Measurements from ENCODE around the gene ATP5F1C. TPM values are rescaled to one million over a fixed set of nuclear protein-coding genes. Genes with fewer than 3 reads are reported as not detected.
A peak's percentile ranks its signal among the peaks of the same experiment; 100 is the strongest.

The ATP5F1C gene
- total and polyA plus RNA-seq, 4 donors = 133 to 262 (median 205) TPM

- Histone ChIP-seq H3K4me1 (ENCODE audit: control insufficient read depth in 4 of 4, insufficient read depth in 4 of 4, low read length in 3 of 4) (peaks cover 14 to 35% (median 22%) of the 10 kb centered on the region in 4 donors), H3K9ac (ENCODE audit: low read depth in 1 of 2, low read length in 2 of 2) (peak overlapping the region; percentile 89 to 92), H3K9me3 (ENCODE audit: control insufficient read depth in 4 of 4, low read length in 3 of 4) (no peaks in the 10 kb centered on the region), H3K4me3 (ENCODE audit: low read depth in 1 of 3, low read length in 3 of 3) (peak overlapping the region; percentile 78 to 99 (median 96)), H3K27me3 (ENCODE audit: control insufficient read depth in 4 of 4, insufficient read depth in 4 of 4, low read length in 3 of 4) (no peaks in the 10 kb centered on the region), H3K36me3 (ENCODE audit: control insufficient read depth in 4 of 4, insufficient read depth in 3 of 4, low read depth in 1 of 4, low read length in 3 of 4) (peaks cover 0 to 2% (median 1%) of the 10 kb centered on the region in 4 donors), H3K27ac (ENCODE audit: low read depth in 1 of 2, low read length in 2 of 2) (peak overlapping the region in 1 of 2 donors; percentile 44)
- WGBS = 3% methylated on average over 26 of the region's 26 CpGs
- DNase-seq (ENCODE audit: low spot score) = no peak
- TF ChIP-seq HNF4G (IDR thresholded peaks at IDR 0.05) (no peak), YY1 (IDR thresholded peaks at IDR 0.05) (no peak), RAD21 (IDR thresholded peaks at IDR 0.05) (no peak), SP1 (IDR thresholded peaks at IDR 0.05) (no peak), HNF4A (conservative IDR thresholded peaks at IDR 0.05) (no peak)
Measured at GRCh38 chr10:7787150-7787856, 674 bp upstream of the ATP5F1C start.

- Histone ChIP-seq H3K9me3 (ENCODE audit: control insufficient read depth in 4 of 4, low read length in 3 of 4) (no peaks in the 10 kb centered on the region), H3K27ac (ENCODE audit: low read depth in 1 of 2, low read length in 2 of 2) (peak overlapping the region; percentile 78 to 88), H3K4me3 (ENCODE audit: low read depth in 1 of 3, low read length in 3 of 3) (peak overlapping the region; percentile 78 to 99 (median 96)), H3K4me1 (ENCODE audit: control insufficient read depth in 4 of 4, insufficient read depth in 4 of 4, low read length in 3 of 4) (peaks cover 14 to 37% (median 26%) of the 10 kb centered on the region in 4 donors), H3K27me3 (ENCODE audit: control insufficient read depth in 4 of 4, insufficient read depth in 4 of 4, low read length in 3 of 4) (no peaks in the 10 kb centered on the region), H3K9ac (ENCODE audit: low read depth in 1 of 2, low read length in 2 of 2) (peak overlapping the region; percentile 76 to 96), H3K36me3 (ENCODE audit: control insufficient read depth in 4 of 4, insufficient read depth in 3 of 4, low read depth in 1 of 4, low read length in 3 of 4) (peaks cover 0 to 4% (median 1%) of the 10 kb centered on the region in 4 donors)
- DNase-seq (ENCODE audit: low spot score) = no peak
- WGBS = 2% methylated on average over 25 of the region's 25 CpGs
- TF ChIP-seq ATF3 (IDR thresholded peaks at IDR 0.05) = no peak
- TF ChIP-seq EGR1 (IDR thresholded peaks at IDR 0.05; ENCODE audit: low read depth in 2 of 2) = no peak
- TF ChIP-seq SP1 (IDR thresholded peaks at IDR 0.05) = peak; percentile 0
- no peak for TF ChIP-seq MAX (IDR thresholded peaks at IDR 0.05)
- TF ChIP-seq NR2F2 (IDR thresholded peaks at IDR 0.05) = no peak
- TF ChIP-seq HNF4G (IDR thresholded peaks at IDR 0.05) = no peak
- no peak for TF ChIP-seq REST (IDR thresholded peaks at IDR 0.05)
Measured at GRCh38 chr10:7788639-7789286, 786 bp downstream of the ATP5F1C start.

- Histone ChIP-seq H3K4me1 (ENCODE audit: control insufficient read depth in 4 of 4, insufficient read depth in 4 of 4, low read length in 3 of 4) (peaks cover 14 to 40% (median 28%) of the 10 kb centered on the region in 4 donors), H3K36me3 (ENCODE audit: control insufficient read depth in 4 of 4, insufficient read depth in 3 of 4, low read depth in 1 of 4, low read length in 3 of 4) (peaks cover 0 to 4% (median 1%) of the 10 kb centered on the region in 4 donors), H3K9me3 (ENCODE audit: control insufficient read depth in 4 of 4, low read length in 3 of 4) (no peaks in the 10 kb centered on the region), H3K4me3 (ENCODE audit: low read depth in 1 of 3, low read length in 3 of 3) (peak overlapping the region; percentile 78 to 99 (median 96)), H3K27ac (ENCODE audit: low read depth in 1 of 2, low read length in 2 of 2) (no peak overlapping the region), H3K27me3 (ENCODE audit: control insufficient read depth in 4 of 4, insufficient read depth in 4 of 4, low read length in 3 of 4) (no peaks in the 10 kb centered on the region), H3K9ac (ENCODE audit: low read depth in 1 of 2, low read length in 2 of 2) (peak overlapping the region; percentile 76 to 96)
- no peak for DNase-seq (ENCODE audit: low spot score)
- WGBS = 15% methylated on average over 3 of the region's 3 CpGs
- TF ChIP-seq JUND (IDR thresholded peaks at IDR 0.05) = no peak
- TF ChIP-seq RAD21 (IDR thresholded peaks at IDR 0.05) = no peak
- TF ChIP-seq TAF1 (conservative IDR thresholded peaks at IDR 0.05) = no peak
- TF ChIP-seq HNF4G (IDR thresholded peaks at IDR 0.05) = no peak
- no peak for TF ChIP-seq ZBTB33 (IDR thresholded peaks at IDR 0.05)
- no peak for TF ChIP-seq MAX (IDR thresholded peaks at IDR 0.05)
- TF ChIP-seq SP1 (IDR thresholded peaks at IDR 0.05) = no peak
- no peak for TF ChIP-seq HNF4A (conservative IDR thresholded peaks at IDR 0.05)
- no peak for TF ChIP-seq ATF3 (IDR thresholded peaks at IDR 0.05)
- TF ChIP-seq GABPA (IDR thresholded peaks at IDR 0.05 in 1 of 2, conservative IDR thresholded peaks at IDR 0.05 in 1 of 2) = no peak
- TF ChIP-seq REST (IDR thresholded peaks at IDR 0.05) = no peak
Measured at GRCh38 chr10:7789390-7789789, 1.4 kb downstream of the ATP5F1C start.

All from liver (tissue), 9 donors.